Caki2 (cell line): ENCODE results near the gene CHRNA7. TPM values are rescaled to one million over a fixed set of nuclear protein-coding genes. Genes with fewer than 3 reads are reported as not detected.

ENCODE experiments used
- DNase-seq: peaks from one replicate; pipeline ENCODE4 v3.0.0-alpha.2; 2015; ENCODE audit warnings: low read depth
- in situ Hi-C: cut with HindIII; loops from 2 replicates; pipeline ENCODE4 v1.10.0; 2016; ENCODE audit warnings: low sequenced_read_pairs, low pct_unique_long_range_greater_than_20kb, mixed read lengths
- total RNA-seq: library from RNA; depleted of rRNA; stranded (reverse); fragments of >200 nt; shearing (Covaris generic); gene quantifications from 2 replicates; pipeline ENCODE4 v1.2.3, GENCODE V29; 2014; ENCODE audit warnings: low replicate concordance; rRNA removed

CHRNA7 gene
- 5.7 TPM in 1 of 2 replicates, not detected in the other for total RNA-seq

DNA sequence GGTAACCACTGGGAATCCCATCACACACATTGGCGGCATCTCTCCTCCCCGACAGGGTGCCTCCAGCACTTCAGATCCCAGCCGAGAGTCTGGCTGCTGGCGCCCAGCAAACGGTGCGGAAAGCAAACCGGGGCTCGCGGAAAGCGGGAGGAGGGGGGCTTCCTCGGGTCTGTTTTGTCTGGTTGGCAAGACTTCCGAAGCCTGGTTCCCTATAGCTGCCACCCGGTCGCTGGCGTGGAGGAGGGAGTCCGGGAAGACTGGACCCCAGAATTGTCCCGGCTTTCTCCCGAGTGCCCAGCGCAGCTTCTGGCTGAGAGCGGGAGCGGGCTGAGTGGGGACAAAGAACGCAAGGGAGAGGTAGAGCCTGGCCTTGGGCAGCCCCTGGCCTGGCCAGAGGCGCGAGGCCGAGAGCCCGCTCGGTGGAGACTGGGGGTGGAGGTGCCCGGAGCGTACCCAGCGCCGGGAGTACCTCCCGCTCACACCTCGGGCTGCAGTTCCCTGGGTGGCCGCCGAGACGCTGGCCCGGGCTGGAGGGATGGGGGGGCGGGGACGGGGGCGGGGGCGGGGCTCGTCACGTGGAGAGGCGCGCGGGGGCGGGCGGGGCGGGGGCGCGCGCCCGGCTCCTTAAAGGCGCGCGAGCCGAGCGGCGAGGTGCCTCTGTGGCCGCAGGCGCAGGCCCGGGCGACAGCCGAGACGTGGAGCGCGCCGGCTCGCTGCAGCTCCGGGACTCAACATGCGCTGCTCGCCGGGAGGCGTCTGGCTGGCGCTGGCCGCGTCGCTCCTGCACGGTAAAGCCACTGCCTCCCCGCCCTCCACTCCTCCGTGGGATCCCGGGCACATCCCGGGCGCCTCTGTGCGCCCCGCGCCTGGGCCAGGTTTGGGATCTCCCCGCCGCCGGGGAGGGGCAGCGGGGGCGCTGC is at the start of gene CHRNA7:
Gene CHRNA7 (plus strand): TSS at position 654 of the 920 bp plus-strand sequence. CDS start 80 bp downstream, at position 734.
- DNase-seq = peak; percentile 50
- in situ Hi-C loops = no loop called here

DNA sequence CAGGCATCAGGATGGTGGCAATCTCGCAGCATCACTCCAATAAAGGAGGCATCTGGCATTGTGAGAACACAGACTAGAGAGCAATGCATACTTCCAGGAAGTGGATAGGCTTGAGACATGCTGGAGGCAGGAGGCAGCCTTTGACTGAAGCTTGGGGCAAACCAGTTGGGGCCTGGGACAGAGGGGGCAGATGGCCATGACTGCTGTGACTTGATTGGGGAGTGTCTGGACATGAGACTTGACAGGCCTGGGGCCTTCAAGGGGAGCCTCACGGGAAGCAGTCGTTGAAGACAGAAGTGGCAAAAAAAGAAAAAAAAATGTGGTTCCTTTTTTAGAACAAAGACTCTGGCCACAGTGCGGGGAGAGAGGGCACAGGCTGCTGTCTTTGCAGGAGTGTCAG is 44.7 kb upstream of the CHRNA7 start:
- in situ Hi-C loops = no loop called here
- DNase-seq = no peak

DNA sequence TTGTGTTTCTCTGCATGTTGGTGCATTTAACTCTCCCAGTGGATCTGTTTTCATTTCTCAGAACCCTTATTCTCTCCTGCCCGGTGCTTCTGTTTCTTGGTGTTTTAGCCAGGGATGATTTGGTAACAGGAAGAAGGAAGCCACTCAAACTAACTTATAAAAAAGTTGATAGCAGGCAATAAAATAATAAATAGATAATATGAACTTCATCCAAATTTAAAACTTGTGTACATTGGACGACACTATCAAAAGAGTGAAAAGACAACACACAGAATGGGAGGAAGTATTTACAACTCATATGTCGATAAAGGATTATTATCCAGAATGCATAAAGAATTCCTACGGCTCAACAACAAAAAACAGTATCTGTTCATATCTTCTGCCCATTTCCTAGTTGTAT is 37.3 kb upstream of the CHRNA7 start:
- in situ Hi-C loops = no loop called here
- DNase-seq = no peak

DNA sequence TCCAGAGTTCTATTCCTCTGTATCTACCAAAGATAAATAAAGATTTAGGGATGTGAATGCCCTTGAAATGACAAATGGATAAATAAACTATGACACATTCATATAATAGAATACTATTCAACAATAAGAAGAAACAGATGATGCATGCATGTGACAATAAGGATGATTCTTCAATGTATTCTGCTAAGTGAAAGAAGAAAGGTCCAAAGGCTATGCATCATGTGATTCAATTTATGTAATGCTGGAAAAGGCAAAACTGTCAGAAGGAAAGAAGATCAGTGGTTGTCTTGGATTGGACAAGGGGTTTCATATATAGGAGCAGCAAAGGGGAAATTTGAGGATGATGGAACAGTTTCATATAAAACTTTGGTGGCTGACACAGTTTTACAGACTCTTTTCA is 32.6 kb upstream of the CHRNA7 start:
- in situ Hi-C loops = no loop called here
- DNase-seq = no peak

GRCh38 chr15:32003558-32003957 is 26.8 kb upstream of the CHRNA7 start:
- DNase-seq = no peak
- in situ Hi-C loops = no loop called here

DNA sequence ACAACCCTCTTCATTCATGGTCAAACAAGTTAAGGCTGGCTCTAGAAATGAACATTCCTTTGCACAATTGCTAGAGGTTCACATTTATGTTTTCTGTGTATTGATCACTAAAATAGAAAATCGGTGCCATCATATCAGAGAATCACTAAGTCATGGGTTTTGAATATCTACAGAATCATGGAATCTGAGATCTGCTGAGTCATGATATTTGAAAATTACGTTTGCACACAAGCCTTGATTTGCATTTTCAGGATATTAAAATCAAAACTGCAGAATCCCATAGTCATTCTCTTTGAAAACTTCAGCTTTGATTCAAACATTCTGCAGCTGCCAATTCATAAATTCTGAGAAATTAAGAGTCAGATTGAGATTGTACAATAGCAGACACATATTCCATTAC is 26.1 kb upstream of the CHRNA7 start:
- no peak for DNase-seq
- in situ Hi-C loops = no loop called here

- DNase-seq = no peak
- in situ Hi-C loops = no loop called here
Observed at GRCh38 chr15:32007355-32007960, 22.9 kb upstream of the CHRNA7 start.

- DNase-seq = no peak
- in situ Hi-C loops = no loop called here
Observed at GRCh38 chr15:32014953-32015352, 15.4 kb upstream of the CHRNA7 start.

GRCh38 chr15:32020156-32020555 is 10.2 kb upstream of the CHRNA7 start:
- in situ Hi-C loops = no loop called here
- no peak for DNase-seq

GRCh38 chr15:32028921-32029320 is 1.4 kb upstream of the CHRNA7 start:
- in situ Hi-C loops = no loop called here
- DNase-seq = peak; percentile 2

DNA sequence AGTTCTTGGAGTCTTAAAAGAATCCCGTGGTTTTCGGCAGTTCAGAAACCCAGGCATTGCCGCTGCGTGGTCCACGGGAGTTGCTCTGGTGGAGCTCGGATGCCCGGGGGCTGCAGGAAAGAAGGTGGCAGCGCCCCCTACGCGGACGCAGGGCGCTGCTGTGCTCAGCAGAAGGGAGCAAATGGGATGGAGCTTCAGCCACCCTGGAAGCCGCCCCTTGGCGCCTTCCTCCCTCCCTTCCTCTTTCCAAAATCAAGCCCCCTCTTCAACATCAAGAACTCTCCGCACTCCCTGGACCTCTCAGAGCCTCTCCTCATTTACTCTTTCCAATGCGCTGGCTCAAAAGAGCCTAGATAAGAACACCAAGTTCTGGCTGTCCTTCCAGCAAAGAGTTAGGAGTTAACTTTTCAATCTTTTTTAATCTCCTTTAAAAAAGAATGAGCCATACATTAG is 880 bp upstream of the CHRNA7 start:
- in situ Hi-C loops = no loop called here
- DNase-seq = peak; percentile 41

GRCh38 chr15:32030795-32031194 is 480 bp downstream of the CHRNA7 start:
- peak; percentile 8 for DNase-seq
- in situ Hi-C loops = no loop called here

GRCh38 chr15:32033186-32033890 is 3.0 kb downstream of the CHRNA7 start:
- no peak for DNase-seq
- in situ Hi-C loops = no loop called here

- in situ Hi-C loops = no loop called here
- DNase-seq = no peak
Observed at GRCh38 chr15:32034106-32034505, 3.8 kb downstream of the CHRNA7 start.

DNA sequence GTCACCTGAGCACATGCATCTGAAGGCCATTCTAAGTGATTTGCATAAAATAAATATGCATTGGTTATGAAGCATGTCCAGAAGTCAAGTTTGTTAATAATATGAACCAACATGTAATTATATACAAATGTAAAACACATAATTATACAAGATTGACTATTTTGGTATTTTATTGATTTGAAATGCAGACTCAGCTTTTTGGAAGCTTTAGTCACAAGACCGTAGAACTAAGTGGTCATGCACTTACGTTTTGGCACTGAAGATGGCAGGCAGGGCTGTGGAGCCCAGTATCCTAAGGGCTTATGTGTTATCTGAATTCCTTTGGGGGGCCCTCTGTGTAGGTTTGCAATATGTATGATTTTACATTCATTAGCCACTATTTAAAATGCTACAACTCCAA is 5.0 kb downstream of the CHRNA7 start:
- in situ Hi-C loops = no loop called here
- no peak for DNase-seq

DNA sequence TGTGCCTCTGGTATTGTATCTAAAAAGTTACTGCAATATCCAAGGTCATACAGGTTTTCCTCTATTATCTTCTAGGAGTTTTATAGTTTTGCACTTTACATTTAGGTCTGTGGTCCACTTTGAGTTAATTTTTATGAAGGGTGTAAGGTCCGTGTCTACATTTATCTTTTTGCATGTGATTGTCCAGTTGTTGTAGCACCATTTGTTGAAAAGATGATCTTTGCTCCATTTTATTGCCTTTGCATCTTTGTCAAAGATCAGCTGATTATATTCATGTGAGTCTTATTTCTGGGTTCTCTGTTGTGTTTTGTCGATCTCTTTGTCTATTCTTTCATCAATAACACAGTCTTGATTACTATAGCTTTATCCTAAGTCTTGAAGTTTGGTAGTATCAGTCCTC is 6.7 kb downstream of the CHRNA7 start:
- DNase-seq = no peak
- in situ Hi-C loops = no loop called here

GRCh38 chr15:32041294-32041693 is 11.0 kb downstream of the CHRNA7 start:
- in situ Hi-C loops = no loop called here
- no peak for DNase-seq

DNA sequence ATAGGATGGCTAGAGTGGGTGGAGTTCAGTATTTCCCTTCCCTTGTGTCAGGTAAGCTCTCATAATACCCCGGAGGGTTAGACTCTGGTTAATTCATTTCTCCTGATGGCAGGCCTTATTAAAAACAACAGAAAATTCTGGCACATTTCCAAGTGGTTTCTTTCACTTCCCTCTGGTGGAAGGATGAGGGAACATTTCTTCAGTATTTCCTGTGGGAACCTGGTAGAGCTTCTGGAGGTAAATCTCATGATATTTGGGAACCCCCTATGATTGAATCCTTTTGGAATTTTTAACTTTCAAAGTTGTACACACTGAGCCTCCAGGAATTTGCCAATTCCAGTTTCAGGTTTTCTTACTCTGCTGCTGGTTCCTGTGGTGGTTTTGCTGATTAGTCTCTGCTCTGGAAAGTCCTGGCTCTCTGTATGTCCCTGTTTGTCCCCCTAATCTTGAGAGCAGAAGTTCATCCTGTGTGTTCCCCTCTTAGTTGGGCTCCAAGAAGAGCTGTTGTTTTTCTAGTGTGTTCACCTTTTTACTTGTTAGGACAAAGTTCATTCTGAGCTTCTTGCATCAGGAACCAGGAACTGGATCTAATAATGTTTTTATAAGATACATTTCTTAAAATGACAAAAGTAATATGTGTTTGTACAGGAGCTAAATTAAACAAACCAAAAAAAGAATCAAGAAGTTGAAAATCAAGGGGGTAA is 12.1 kb downstream of the CHRNA7 start:
- in situ Hi-C loops = no loop called here
- no peak for DNase-seq
